CD4-positive, alpha-beta T cell treated with Interleukin-4 for 4 hours (primary cell): ENCODE measurements around the gene PRDM8.

ENCODE experiments used
- DNase-seq: peaks from one replicate; pipeline ENCODE4 v3.0.0-alpha.2; 2020

PRDM8 gene

DNA sequence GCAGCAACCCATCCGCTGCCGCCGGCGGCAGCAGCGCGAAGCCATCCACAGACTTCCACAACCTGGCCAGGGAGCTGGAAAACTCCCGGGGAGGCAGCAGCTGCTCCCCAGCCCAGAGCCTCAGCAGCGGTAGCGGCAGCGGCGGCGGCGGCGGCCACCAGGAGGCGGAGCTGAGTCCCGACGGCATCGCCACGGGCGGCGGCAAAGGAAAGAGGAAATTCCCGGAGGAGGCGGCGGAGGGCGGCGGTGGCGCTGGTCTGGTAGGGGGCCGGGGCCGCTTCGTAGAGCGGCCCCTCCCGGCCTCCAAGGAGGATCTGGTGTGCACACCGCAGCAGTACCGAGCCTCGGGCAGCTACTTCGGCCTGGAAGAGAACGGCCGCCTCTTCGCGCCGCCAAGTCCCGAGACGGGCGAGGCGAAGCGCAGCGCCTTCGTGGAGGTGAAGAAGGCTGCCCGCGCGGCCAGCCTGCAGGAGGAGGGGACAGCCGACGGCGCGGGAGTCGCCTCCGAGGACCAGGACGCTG lies 4.9 kb downstream of the PRDM8 start:
- DNase-seq = peak; percentile 74

DNA sequence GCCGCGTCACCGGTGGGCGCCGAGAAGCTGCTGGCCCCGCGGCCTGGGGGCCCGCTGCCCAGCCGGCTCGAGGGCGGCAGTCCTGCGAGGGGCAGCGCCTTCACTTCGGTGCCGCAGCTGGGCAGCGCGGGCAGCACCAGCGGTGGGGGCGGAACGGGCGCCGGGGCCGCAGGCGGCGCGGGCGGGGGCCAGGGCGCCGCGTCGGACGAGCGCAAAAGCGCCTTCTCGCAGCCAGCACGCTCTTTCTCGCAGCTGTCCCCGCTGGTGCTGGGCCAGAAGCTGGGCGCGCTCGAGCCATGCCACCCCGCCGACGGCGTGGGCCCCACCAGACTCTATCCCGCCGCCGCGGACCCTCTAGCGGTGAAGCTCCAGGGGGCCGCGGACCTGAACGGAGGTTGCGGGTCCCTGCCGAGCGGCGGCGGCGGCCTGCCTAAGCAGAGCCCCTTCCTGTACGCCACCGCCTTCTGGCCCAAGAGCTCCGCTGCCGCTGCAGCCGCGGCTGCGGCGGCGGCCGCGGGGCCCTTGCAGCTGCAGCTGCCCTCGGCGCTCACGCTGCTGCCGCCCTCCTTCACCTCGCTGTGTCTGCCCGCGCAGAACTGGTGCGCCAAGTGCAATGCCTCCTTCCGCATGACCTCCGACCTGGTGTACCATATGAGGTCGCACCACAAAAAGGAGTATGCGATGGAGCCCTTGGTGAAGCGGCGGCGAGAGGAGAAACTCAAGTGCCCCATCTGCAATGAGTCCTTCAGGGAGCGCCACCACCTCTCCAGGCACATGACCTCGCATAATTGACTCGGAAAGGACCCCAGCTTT lies 5.6 kb downstream of the PRDM8 start:
- peak; percentile 65 for DNase-seq

DNA sequence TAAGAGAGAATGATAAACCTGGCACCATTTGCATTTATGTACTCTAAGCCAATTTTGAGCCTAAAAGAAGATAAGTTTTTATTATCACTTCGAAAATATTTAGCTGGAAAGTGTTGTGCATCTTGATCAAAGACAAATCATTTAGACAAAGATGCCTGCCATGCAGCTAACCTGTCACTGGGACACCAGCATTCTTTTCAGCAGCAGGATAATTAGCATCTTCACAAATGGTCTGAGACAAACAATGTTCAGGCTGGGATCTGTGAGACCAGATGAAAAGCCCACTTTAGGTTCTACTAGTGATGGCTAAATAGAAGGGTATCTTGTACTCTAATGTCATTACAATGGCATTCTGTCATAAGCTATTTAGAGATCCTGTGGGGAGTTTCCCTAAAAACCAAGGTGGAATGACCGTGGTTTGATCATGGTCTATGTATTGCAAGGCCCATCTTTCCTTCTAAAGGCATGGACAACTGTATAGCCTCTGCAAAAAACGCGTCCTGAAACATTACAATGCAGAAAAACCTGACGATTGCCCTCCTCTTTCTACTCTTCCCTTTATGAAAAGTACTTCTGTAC lies 7.2 kb downstream of the PRDM8 start:
- DNase-seq = no peak

DNA sequence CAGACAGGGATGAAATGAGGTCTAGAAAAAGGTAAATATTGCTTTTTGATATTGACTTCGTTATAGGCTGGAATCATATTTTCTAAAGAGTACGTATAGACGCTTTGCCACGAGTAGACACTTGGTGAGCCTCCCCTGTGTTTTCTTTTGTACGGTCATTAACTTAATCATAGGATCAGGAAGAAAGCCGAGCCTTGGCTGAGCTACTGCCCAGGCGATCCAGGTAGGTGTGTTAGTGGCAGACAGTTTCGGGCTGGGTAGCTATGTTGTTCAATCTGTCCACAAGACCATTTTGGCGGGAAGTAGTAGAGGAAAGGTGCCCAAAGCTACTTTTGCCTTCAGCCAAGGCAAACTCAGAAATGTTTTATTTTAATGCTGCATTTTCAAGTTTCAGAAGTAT lies 8.8 kb downstream of the PRDM8 start:
- DNase-seq = no peak

DNA sequence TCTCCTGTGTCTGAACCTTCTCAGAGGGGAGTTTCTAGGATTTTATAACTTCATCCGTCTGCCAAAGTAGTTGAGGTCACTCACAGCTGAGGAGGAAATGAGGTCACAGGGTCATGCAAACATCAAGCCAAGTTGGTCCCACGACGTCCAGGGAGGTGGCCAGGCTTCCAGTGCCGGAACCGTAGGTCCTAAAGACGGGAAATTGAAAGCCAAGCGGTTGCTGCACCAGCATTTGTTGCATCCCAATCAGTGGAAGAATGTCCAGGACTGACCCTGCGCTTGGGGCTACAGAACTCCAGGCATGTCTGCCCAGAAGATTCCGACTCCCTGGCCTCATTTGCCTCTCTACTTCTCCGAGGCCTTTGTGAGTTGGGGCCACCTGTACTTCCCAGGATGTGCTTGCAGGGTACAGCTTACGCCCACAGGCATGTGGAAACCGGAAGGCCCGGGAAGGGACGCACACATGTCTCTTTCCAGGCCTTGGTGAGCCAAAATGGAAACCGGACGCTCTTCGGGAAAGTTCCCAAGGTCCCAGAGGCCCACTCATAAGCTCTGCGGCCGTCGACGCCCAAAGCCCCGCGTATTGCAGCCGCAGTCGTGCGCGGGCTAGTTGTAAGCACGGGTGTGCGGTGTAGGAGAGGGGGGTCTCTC lies 9.3 kb downstream of the PRDM8 start:
- DNase-seq = no peak

DNA sequence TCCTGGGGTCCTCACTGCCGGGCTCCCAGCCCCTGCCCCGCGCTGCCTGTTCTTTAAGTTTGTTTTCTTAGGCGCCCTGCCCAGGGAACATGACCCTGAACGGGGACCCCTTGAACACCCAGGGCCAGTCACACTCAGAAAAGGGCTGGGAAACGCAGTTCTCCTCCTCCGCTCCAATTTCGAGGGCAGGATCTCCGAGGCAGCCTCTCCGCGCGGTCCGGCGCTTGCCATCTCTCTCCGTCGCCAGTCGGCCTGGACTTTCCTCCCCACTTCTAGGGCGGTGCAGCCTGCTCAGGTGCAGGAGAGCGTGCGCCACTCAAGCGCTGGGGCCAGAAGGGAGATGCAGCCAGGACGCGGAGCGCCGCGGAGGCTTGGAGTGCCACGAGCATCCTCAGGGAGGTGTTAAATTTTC lies 9.9 kb downstream of the PRDM8 start:
- no peak for DNase-seq

DNA sequence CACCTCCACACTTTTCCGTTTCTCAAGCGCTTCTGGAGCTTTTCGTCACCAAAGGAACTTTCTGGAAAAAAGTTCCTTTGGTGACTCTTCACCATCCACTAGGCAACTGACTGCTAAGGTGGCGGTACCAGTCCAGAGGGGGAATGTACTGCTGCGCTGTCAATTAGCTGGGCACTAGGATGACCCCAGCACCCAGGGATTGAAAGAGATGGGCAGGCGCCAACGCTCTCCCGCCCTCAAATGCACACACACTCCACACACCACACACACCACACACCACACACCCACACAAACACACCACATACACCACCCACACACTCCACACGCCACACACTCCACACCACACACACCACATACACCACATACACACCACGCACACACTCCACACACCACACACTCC lies 10.4 kb downstream of the PRDM8 start:
- no peak for DNase-seq

DNA sequence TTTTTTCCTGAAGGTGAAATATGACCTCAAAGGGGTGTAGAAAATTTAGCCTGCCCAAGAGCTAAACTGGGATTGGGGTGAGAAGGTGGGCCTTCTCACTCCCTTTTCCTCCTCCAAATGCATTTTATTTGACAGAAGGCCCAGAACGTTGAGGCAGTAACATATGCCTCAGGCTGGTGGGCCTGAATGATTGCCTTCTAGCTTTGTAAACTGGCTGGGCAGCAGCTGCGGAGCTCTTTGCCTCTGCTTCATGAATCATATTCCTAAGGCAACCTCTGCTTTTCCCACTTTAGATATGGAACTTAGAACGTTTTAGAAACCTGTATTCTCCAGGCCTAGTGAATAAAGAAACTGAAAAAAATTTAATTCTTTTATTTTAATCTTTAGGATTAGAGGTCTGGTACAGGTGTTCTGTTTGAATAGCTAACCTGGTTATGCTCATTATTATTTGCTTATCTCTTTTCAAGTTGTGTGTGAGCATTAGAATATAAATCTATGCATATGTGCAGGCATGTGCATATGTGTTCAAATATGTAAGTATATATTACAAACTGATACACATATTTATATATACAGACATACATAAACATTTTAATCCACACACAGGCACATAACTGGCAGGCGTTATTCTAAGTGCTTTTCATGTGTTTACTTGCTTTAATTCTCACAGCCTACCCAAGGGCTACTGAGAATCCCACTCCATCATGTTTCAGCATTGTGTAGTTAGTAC lies 11.5 kb downstream of the PRDM8 start:
- DNase-seq = no peak

DNA sequence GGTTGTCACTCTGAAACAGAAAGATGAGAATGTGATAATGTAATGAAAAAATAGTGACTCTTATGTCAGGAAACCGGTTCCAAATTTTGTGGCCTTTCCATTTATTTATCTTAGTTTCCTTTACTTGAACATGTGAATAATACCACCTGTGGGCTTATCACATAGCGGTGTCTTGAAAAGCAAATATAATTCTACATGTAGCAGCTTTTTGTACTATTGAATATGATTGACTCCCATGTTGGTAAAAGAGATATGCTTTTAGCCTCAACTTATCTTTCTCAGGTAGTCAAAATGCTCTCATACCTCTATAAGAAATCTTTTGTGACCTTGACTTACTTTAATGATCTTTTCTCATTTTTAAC lies 12.0 kb downstream of the PRDM8 start:
- DNase-seq = no peak

DNA sequence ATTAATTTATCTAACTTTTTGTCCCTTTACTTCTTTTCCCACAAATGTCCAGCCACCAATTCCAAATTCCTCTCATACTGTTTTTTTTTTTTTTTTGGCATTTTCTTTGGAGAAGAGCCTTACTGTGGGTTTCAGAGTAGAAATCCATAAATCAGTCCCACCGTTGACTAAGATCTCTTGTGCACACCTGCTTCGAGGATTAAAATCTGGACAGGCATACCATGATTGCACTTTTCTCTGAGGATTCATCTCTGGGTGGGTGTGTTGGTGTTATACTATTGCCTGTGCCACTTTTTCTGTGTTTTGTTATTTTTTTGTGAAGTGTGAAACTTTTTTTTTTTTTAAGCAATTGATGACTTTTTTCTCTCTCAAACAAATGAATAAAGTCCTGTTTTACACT lies 13.2 kb downstream of the PRDM8 start:
- no peak for DNase-seq

DNA sequence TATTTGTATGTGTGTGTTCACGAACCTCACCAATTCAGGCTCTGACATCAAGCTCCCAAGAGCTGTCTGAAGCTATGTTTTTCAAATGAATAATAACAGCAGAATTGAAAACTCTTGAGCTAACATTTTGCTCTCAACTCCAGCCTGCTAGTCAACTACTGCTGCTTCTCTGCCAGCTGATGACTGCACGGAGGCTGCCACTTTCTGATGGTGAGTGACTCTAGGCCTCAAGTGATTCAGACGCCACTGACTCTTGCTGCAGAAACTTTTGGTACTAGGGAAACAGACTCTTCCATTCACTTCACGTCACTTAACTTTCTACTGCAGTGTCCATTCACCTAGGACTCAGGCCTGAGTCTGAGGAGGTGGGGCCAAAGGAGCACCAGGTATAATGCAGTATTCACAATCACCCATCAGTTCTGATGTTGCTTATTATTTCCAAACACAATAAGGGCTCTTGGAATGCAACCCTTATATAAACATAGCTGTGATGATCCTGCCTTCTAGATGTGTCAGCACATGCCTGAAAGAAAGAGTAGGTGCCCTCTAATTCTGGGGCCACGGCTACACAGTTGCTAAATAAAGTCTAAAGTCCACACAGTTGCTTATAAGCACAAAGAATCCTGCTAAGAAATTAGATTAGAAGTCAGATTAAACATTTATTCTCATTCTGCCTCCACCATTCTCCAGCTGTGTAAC lies 16.0 kb downstream of the PRDM8 start:
- DNase-seq = no peak

DNA sequence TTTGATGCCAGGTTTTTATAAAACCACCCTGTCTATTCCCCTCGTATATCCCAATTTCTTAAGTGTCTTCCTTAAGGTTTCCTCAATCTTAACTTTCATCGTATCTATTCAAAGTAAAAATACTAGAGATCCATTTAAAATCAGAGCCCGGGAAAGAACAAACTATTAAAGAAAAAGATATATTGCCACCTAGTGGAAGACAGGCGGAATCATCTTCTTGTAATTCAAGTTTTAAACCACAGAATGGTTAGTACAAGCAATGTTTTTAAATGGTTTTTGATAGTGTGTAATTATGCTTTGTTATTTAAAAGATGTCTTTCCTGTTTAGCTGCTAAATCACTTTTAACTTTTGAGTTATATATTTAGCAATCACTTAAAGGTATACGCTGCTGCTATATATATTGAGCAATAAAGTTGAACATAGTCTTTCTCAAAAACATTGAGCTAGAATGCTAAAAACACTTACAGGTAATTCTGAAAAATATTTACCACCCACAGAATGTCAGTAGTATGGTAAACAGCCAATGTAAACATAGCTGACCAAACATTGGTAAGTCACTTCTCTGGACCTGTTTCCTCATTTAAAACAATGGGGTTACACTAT lies 18.2 kb downstream of the PRDM8 start:
- DNase-seq = peak; percentile 50

DNA sequence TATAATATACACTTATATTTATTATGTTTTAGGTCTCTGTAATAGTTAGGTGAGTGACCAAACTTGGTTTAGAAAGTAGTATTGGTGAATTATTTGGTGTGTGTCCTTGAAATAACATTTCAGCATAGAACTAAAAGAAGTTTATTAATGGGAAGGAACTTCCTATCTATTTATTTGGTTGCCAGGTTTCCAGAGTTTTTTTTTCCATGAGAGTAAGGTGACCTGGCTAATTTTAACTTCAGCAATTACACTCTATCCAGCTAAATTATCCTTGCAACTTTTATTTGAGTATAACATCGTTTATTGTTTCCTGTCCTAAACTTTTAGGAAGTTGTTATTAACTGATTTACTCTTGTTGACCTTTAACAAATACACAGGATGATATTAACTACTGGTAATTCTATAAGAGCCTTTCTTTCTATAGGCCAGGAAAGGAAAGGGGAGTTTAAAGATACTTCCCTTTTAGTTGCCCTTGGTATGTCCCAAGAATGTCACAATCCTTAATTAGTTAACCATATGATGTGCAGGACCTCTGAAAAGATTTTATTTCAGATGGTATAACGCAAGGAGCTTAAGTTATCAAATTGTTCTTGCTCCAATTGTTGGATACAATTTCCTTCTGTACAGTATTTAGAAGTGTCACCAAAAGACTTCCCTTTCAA lies 18.9 kb downstream of the PRDM8 start:
- no peak for DNase-seq

DNA sequence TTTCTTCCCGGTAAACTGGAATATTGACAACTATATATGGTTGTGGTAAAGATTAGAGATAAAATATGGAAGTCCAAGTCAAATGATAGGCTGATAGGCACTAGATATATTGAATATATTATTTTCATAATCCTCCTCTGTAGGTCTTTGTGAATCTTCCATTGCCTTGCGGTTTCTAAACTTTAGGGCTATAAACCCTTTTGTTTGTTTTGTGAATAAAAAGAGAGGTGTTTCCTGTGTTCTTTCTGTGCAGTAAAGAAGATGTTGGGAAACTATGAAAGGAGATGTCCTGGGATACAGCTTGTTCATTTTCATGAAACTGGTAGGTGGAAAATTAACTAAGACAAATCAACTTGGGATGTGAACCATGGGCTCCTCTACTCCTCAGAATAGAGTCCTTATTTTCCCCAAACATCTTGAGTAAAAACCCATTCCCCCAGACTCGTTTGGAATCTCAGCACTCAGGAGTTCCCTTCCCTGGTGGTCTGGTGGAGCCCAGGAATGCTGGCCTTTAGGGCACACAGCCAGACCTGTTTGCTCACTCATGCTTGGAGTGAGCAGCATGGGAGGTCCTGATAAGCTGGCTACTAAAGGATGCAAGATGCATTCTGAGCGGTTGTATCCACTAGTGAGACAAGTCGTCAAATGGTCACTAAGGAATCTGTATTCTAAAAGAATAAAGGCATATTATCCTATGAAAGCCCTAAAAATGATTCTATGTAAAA lies 22.2 kb downstream of the PRDM8 start:
- DNase-seq = no peak

DNA sequence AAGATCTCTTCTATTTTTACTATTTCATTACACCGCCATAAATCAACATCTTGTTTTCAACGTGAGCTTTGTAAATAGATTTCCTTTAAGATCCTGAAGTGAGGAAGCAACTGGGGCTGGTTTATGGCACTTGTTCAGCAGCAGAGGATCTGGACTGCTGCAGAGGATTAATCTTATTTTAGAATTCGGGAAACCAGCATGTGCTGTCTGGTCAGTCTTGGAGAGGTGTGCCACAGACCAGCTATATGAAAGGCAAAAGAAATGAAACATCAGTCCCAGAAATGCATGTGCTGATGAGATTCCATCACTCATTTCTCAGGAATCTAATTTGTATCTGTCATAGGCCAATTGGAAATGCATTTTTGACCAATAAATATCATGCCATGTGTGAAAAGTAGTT lies 23.4 kb downstream of the PRDM8 start:
- no peak for DNase-seq

DNA sequence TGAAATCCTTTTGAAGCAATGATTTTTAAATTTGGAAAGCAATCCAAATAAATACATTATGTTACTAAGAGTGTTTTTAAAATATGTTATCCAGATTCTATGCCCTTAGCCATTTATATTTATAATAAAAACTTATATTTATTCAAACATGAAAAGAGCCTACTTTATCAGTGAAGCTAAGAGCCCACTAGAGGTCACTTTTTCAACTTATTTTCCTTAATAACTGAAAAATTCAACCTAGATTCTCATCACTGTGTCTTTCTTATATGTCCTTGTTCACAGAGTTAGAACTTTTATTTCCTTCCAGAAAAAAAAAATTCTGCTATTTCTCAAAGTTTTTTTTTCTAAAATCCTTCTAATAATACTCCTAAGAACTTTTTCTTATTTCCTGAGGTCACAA lies 23.9 kb downstream of the PRDM8 start:
- DNase-seq = no peak

DNA sequence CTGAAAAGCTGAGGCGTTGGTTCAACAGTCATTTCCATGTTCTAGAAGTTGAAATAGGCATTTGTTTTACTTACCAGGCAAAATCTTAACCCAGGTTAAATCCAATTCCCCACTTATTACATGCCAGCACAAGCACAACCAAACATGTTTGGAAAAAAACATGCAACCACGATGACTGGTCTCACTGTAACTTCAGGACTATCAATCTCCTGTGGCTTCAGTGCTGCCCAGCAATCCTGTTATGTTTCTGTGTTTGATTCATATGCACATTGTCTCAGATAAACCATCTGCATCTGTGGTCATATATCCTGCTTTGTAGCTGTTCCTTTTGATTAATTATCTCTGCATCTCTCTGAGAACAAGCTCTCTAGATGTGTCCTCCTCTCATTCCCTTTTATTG lies 28.3 kb downstream of the PRDM8 start:
- DNase-seq = no peak

DNA sequence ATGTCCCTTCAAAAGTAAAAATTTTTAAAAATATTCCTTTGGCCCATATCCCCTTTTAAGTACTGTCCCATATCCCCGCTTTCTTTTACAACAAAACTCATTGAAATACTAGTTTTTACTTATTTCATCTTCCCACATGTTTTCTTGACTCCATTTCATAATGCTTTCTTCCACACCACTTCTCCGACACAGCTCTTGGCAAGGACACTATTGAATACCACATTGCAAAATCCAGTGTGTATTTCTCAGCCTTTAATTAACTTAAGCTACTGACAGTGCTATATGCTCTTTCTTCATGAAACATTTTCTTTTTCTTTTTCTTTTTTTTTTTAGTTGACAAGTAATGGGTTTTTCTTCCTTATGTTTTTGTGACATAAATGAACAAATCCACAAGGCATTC lies 28.8 kb downstream of the PRDM8 start:
- DNase-seq = no peak

DNA sequence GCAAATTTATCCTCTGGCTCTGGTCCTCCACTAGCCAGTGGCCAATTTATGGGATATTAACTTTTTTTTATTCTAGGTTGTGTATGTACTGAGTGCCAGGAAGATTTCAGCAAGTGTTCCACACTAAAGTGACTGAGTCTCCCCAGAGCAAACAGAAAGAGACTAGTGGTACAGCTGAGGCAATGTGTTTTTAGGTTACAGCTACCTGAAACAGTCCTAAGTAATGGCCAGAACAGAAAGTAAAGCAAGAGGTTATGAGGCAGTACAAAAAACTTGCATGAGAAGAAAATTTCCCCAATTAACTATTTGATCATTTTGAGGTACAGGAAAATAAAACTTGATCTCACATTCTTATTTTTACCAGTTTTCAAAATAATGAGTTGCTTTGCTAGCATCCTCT lies 31.2 kb downstream of the PRDM8 start:
- DNase-seq = no peak

DNA sequence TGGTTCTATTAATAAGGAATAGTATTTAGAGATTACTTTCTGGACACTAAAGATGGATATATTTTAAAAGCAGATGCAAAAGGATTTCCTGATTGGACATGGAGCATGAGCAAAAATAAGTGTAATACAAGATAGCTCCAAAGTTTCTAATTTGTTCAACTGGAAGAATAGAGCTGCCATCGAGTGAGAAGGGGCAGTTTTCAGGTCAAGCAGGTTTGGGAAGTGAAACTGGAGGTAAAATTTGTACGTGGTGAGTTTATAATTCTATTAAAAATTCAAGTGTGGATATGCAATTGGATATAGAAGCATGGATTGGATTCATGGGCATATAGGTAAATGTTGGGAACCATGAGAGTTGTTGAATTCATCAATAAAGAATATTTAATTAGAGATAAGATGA lies 31.8 kb downstream of the PRDM8 start:
- no peak for DNase-seq

DNA sequence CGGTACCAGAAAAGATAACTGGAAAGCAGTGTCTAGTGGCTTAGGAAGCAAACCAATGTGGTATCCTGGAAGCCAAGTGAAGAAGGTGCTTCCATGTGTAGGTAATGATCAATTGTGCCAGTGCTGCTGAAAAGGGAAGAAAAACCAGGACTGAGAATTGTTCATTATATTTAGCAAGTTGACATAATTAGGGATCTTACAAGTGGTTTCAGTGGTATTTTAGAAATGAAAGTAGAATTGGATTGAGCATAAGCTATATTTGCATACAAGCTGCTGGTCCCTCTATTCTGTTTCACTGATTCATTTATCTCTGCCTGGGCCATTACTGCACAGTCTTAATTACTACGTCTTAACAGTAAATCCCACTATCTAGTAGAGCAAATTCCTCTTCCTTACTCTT lies 32.3 kb downstream of the PRDM8 start:
- no peak for DNase-seq
